Amygdala (tissue), 56 donors: ENCODE measurements around the gene FEV.

ENCODE experiments used
- DNase-seq, 56 donors: peaks; one replicate each; lab custom pipeline; 2025; lab: John Stamatoyannopoulos, UW

Gene FEV

DNA sequence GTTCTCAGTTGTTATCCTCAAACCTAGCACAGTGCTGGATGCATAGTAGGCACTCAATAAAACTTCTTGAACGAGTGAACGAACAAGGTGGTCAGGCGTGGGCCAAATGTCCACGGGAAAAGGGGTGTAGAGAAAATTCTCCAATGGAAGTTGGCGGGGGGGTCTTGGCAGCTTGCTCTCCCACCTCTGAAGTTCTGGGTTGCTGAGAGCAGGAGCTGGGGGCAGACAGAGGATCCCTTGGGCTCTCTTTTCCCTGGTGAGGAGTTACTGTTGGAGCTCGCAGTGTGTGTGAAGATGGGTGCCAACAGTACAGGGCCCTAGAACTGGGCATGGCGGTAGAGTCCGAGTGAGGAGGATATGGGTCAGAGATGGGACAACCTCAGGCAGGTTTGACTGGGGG, 10.6 kb upstream of the FEV start:
- no peak for DNase-seq

DNA sequence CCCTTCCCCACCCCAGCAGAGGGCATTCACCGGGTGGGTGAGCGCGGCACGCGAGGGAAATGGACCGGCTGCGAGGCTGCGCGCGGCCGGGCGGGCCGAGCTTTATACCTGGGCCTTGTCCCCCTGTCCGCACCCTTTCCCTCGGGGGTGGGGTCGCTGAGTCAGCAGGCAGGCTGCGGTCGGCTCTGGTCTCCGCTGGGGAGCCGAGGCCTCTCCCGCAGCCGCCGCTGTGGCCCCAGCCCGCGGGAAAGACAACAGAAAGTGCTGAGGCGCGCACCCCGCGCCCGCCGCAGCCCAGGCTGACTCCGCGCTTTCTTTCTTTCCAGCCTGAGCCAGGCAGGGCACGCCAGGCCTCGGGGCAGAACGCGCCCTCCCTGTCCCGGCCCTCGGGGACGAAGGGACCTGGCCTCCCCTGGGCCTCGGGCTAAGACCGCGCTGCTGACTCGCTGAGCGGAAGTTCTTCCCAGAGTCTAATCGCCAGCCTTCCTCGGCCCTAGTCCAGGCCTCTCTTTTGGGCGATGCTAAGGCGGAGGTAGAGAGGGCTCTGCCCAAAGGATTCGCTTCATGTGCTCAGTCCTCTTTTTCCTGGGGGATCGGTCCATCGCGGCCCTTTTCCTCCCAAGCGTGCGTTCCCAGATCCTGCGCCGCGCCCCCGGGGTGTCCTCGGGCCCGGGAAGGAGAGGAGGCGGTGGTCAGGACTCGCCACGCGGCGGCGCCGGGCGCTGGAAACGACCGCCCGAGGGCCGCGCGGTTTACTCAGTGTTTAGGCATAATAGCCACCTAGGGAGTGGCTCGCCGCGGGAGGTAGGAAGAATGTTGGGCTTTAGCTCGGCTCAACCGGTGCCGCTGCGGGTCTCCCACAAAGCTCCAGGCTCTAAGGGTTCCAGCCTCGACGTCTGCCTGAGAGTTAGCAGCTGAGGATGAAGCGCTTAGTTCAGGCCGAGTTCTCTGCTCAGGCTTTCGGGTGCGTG, 8.6 kb upstream of the FEV start, which contains the start of gene CRYBA2:
Gene CRYBA2 (minus strand): TSS at position 78 of the 971 bp plus-strand sequence. CDS start 246 bp downstream, outside the sequence.
- DNase-seq: no peak

- DNase-seq: no peak
Observed at GRCh38 chr2:218992703-218993344, 7.8 kb upstream of the FEV start.

DNA sequence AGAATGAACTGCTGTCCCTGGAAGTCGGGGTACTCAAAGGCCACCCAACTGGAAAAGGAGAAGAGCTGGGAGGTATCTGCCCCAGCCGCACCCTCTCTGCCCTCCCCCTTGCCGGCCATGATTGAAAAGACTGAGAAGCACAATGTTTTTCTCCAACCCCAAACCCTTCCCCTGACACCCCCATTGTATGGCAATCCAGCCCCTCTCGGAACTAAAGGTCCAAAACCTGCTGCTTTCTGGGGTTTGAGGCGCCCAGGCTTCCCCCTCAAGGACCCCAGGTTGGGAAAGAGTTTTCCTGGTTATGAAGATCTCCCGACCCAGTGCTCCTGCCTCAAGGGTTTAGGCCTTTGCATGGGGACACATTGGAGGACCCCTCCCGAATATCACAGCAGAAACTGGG, 7.2 kb upstream of the FEV start:
- DNase-seq: no peak

DNA sequence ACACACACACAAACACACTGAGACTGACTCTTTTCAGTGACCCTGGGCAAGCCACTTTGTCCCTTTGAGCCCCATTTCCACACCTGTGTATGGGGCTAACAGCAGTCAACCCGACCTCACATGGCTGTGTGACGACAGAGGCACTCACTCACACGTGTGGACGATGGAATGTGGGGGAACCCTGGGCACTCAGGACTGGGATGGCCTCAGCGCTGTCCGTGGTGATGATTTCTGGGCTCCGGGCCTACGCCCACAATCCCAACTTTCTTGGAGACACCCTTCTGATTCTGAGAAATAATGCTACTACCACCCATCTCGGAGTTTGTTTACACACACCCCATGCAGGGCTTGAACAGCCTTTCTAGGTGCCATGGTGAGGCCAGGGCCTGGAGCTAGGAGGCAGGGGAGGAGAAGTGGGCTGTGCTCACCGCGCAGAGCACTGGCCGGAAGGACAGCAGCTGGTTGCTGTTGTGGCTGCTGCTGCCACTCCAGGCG, 6.7 kb upstream of the FEV start:
- no peak for DNase-seq

GRCh38 chr2:218990612-218991011, 5.6 kb upstream of the FEV start:
- no peak for DNase-seq

GRCh38 chr2:218990052-218990451, 5.1 kb upstream of the FEV start:
- DNase-seq: no peak

GRCh38 chr2:218988650-218989049, 3.7 kb upstream of the FEV start:
- no peak for DNase-seq

GRCh38 chr2:218988164-218988563, 3.2 kb upstream of the FEV start:
- DNase-seq: no peak

DNA sequence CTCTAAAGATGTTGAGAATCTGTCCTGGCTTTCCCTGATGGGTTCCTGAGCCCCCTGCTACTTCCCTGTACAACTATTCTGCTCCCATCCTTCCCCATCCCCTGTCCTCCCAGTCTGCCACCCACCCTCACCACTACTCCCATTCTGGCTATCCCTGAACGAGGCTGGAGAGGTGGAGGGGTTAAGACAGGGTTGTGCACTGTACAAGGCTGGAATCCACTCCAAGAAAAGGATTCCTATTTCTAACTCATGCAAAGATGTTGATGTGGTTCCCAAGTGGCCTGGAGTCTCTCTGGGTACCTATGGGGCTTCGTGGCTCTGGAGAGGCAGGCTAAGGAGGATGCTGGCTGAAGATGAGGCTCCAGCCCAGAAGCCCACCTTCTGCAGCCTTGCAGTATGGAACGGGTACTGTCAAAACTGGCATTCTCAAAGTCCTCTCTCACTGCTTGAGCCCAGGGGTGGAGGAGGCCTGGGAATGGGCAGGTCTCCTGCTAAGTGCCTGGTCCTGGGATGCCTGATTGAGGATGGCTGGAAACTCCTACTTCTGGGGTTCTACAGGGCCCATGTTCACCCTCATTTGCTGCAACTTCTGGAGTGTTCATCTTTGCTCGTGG, 1.3 kb upstream of the FEV start:
- DNase-seq: no peak

- DNase-seq: no peak
Observed at GRCh38 chr2:218985325-218986091, 524 bp upstream of the FEV start.

- no peak for DNase-seq
Observed at GRCh38 chr2:218984239-218985020, 554 bp downstream of the FEV start.

- DNase-seq: no peak
Observed at GRCh38 chr2:218983934-218984238, 1.1 kb downstream of the FEV start.

DNA sequence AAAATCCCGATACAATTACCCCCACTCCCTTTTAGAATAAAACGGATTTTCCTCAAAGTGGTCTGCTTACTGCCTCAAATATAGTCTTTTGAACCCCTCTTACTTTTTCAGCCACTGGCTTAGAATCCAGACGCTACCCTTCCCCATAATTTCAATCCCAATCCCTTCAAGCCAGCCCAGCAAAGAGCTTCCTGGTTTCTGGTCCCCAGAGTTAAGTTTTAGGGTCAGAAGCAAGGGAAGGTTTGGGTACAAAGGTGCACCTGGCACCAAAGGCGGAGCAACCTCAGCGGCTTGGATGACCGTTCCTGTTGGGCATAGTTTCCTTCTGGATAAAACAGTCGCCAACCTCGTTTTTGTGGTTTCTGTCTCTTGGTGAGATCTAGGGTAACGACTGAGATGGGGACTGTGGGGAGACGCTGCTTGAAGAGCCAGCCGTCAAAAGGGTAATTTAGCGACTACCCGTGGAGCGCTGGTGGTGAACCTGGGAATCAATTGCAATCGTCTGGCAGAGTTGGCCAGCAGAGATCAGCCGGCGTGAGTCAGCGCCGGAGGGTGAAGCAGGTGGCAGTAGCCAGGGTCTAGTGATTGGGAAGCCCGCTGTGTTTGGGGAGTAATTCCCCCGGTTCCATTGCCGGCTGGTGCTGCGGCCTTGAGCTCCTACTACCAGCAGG, 1.6 kb downstream of the FEV start:
- DNase-seq: no peak

DNA sequence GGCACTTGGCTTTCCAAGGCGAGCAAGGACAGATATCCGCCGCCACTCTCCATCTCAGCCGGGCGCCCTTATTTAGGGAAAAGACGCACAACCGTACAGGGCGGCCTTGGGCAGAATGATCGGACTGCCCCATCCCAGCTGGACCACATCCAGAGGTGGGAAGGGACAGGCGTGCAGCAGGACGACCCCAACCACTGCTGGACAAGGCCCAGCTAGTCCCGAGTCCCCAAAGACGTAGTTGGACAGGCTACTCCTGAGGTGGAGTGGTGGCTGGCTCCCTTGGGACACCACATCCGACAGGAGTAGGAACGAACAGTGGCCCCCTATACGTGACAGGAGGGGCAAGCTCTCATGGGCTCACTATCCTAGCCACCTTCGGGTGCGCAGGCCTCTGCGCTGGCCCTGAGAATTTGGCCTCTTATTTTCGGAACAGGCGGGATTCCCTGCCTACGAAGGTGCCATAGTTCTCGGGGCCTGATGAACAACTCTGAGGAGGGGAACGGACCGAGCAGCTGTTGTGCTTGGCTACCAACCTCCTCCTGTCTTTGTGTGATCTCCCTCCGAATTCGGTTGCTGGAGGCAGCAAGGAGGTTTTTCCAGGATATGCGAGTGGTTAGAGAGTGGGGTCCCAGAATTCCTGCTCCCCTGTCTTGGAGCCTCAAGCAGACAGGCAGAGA, 2.3 kb downstream of the FEV start:
- DNase-seq: no peak

DNA sequence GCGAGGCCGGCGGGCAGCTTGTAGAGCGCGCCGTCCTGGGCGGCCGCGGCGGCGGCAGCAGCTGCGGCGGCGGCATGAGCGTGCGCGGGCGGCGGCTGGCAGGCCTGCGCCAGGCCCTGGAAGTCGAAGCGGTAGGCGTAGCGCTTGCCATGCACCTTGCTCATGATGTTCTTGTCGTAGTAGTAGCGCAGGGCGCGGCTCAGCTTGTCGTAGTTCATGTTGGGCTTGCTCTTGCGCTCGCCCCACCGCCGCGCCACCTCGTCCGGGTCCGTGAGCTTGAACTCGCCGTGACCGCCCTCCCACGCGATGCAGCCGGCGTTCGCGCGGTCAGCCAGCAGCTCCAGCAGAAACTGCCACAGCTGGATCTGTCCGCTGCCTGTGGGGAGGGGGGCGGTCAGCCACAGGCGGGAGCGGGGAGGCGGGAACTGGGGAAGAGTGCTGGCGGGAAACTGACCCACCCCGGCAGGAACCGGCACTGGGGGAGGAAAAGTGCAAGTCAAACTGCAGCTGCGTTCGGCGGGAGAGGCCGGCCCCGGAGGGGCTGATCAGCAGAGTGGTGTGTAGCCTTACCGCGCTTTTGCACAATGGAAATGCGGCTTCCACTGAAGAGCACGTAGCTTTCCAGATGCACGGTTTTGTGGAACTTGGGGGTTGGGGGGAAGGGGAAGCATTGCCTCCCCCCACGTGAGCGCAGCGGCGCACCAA, 3.0 kb downstream of the FEV start:
- DNase-seq: no peak

GRCh38 chr2:218981390-218981880, 3.5 kb downstream of the FEV start:
- DNase-seq: no peak
